Mesothelial cell of epicardium (in vitro differentiated cells): ENCODE data around the gene PTPN14. TPM values are rescaled to one million over a fixed set of nuclear protein-coding genes. Genes with fewer than 3 reads are reported as not detected.
"Not testable (repeated sequence)": the region's sequence is repeated elsewhere in the genome, so short reads cannot be mapped to it uniquely, and the experiment has no call there.

Experiments used
- DNase-seq, 2 experiments: peaks; one replicate each; pipeline ENCODE4 v3.0.0; 2021; ENCODE audit warnings: low spot score in 2 of 2; ENCODE audit not compliant: unreplicated experiment in 2 of 2
- H3K27ac Mint-ChIP-seq: 2 replicates; pipeline ENCODE4 v1.8.0; 2021; ENCODE audit warnings: mixed read lengths
- H3K27me3 Mint-ChIP-seq: 2 replicates; pipeline ENCODE4 v1.8.0; 2021; ENCODE audit warnings: low read depth, mixed read lengths
- H3K36me3 Mint-ChIP-seq: 2 replicates; pipeline ENCODE4 v1.8.0; 2021; ENCODE audit warnings: mixed read lengths
- H3K4me1 Mint-ChIP-seq: 2 replicates; pipeline ENCODE4 v1.8.0; 2021; ENCODE audit warnings: mixed read lengths
- H3K4me3 Mint-ChIP-seq: 2 replicates; pipeline ENCODE4 v1.8.0; 2021; ENCODE audit warnings: mild to moderate bottlenecking, moderate library complexity, mixed read lengths
- H3K9me3 Mint-ChIP-seq: 2 replicates; pipeline ENCODE4 v1.8.0; 2021; ENCODE audit warnings: mixed read lengths
- CTCF ChIP-seq: fragments of 200-600 bp; sonication (generic); IDR thresholded peaks from one replicate; pipeline ENCODE4 v1.5.0; 2021; ENCODE audit warnings: antibody characterized with exemption; ENCODE audit not compliant: unreplicated experiment
- total RNA-seq: library from RNA; stranded (reverse); gene quantifications from 3 replicates; pipeline ENCODE4 v1.2.1, GENCODE V29; 2021

PTPN14 gene
- total RNA-seq, 1 donor from 2014 or later = 75.8 TPM

GRCh38 chr1:214510914-214511638 is 40.3 kb downstream of the PTPN14 start:
- Mint-ChIP-seq H3K9me3 (peaks cover 25% of the 10 kb centered on the region), H3K4me1 (peaks cover 37% of the 10 kb centered on the region), H3K4me3 (no peak overlapping the region), H3K27ac (no peak overlapping the region), H3K27me3 (no peaks in the 10 kb centered on the region), H3K36me3 (peaks cover 31% of the 10 kb centered on the region)
- TF ChIP-seq CTCF = no peak
- no peak for DNase-seq

GRCh38 chr1:214510477-214510876 is 40.9 kb downstream of the PTPN14 start:
- no peak for DNase-seq
- Mint-ChIP-seq H3K4me1 (peaks cover 31% of the 10 kb centered on the region), H3K9me3 (peaks cover 25% of the 10 kb centered on the region), H3K27me3 (no peaks in the 10 kb centered on the region), H3K27ac (no peak overlapping the region), H3K36me3 (peaks cover 31% of the 10 kb centered on the region), H3K4me3 (no peak overlapping the region)
- TF ChIP-seq CTCF = no peak

GRCh38 chr1:214509622-214510021 is 41.8 kb downstream of the PTPN14 start:
- not testable (repeated sequence) for H3K4me3 Mint-ChIP-seq, H3K27ac Mint-ChIP-seq, H3K27me3 Mint-ChIP-seq, DNase-seq
- H3K36me3 Mint-ChIP-seq = peaks cover 38% of the 10 kb centered on the region
- H3K4me1 Mint-ChIP-seq = peaks cover 22% of the 10 kb centered on the region
- H3K9me3 Mint-ChIP-seq = peaks cover 25% of the 10 kb centered on the region

- no peak for TF ChIP-seq CTCF
- H3K4me1 Mint-ChIP-seq = peaks cover 11% of the 10 kb centered on the region
- no peak for DNase-seq
- no peak overlapping the region for H3K4me3 Mint-ChIP-seq
- H3K9me3 Mint-ChIP-seq = peaks cover 25% of the 10 kb centered on the region
- H3K27ac Mint-ChIP-seq = no peak overlapping the region
- H3K27me3 Mint-ChIP-seq = no peaks in the 10 kb centered on the region
- peaks cover 36% of the 10 kb centered on the region for H3K36me3 Mint-ChIP-seq
Observed at GRCh38 chr1:214506972-214507431, 44.4 kb downstream of the PTPN14 start.

- Mint-ChIP-seq H3K36me3 (peaks cover 19% of the 10 kb centered on the region), H3K27ac (no peak overlapping the region), H3K4me1 (peaks cover 20% of the 10 kb centered on the region), H3K4me3 (no peak overlapping the region), H3K9me3 (peaks cover 12% of the 10 kb centered on the region), H3K27me3 (no peaks in the 10 kb centered on the region)
- DNase-seq = no peak
- no peak for TF ChIP-seq CTCF
Observed at GRCh38 chr1:214505134-214505533, 46.3 kb downstream of the PTPN14 start.

- H3K36me3 Mint-ChIP-seq = peaks cover 14% of the 10 kb centered on the region
- H3K27ac Mint-ChIP-seq = no peak overlapping the region
- H3K27me3 Mint-ChIP-seq = no peaks in the 10 kb centered on the region
- no peak for DNase-seq
- no peak overlapping the region for H3K4me3 Mint-ChIP-seq
- TF ChIP-seq CTCF = no peak
- peaks cover 9% of the 10 kb centered on the region for H3K9me3 Mint-ChIP-seq
- H3K4me1 Mint-ChIP-seq = peaks cover 23% of the 10 kb centered on the region
Observed at GRCh38 chr1:214504330-214504729, 47.1 kb downstream of the PTPN14 start.
